ENCODE data around the gene PSMB7. TPM values are rescaled to one million over a fixed set of nuclear protein-coding genes. Genes with fewer than 3 reads are reported as not detected.

Gene PSMB7
- total and polyA plus RNA-seq, 9 donors = 146 to 222 (median 191) TPM

- no peak overlapping the region for H3K4me3 ChIP-seq (ENCODE audit: low read length)
- WGBS (ENCODE audit: insufficient coverage) = 72% methylated on average over 16 of the region's 26 CpGs
- H3K36me3 ChIP-seq (ENCODE audit: control insufficient read depth, insufficient read depth, low read length) = peaks cover 84% of the 10 kb centered on the region
- no peaks in the 10 kb centered on the region for H3K9me3 ChIP-seq (replicated peaks; ENCODE audit: control insufficient read depth, low read depth, low read length)
- H3K27ac ChIP-seq (ENCODE audit: low read length) = no peak overlapping the region
- DNase-seq = no peak
- peaks cover 42% of the 10 kb centered on the region for H3K4me1 ChIP-seq (ENCODE audit: control insufficient read depth, insufficient read depth, low read length)
- no peaks in the 10 kb centered on the region for H3K27me3 ChIP-seq (ENCODE audit: control insufficient read depth, insufficient read depth, low read length)
Measured at GRCh38 chr9:124347206-124347967, 67.9 kb downstream of the PSMB7 start.

GRCh38 chr9:124346347-124347163 lies 68.7 kb downstream of the PSMB7 start:
- no peaks in the 10 kb centered on the region for H3K9me3 ChIP-seq (replicated peaks; ENCODE audit: control insufficient read depth, low read depth, low read length)
- H3K4me1 ChIP-seq (ENCODE audit: control insufficient read depth, insufficient read depth, low read length) = peaks cover 46% of the 10 kb centered on the region
- no peak overlapping the region for H3K4me3 ChIP-seq (ENCODE audit: low read length)
- H3K27ac ChIP-seq (ENCODE audit: low read length) = no peak overlapping the region
- 86% methylated on average over 31 of the region's 34 CpGs for WGBS (ENCODE audit: insufficient coverage)
- DNase-seq = no peak
- H3K27me3 ChIP-seq (ENCODE audit: control insufficient read depth, insufficient read depth, low read length) = no peaks in the 10 kb centered on the region
- H3K36me3 ChIP-seq (ENCODE audit: control insufficient read depth, insufficient read depth, low read length) = peaks cover 83% of the 10 kb centered on the region

- H3K36me3 ChIP-seq (ENCODE audit: control insufficient read depth, insufficient read depth, low read length) = peaks cover 82% of the 10 kb centered on the region
- no peak overlapping the region for H3K4me3 ChIP-seq (ENCODE audit: low read length)
- 60% methylated on average over 9 of the region's 9 CpGs for WGBS (ENCODE audit: insufficient coverage)
- H3K9me3 ChIP-seq (replicated peaks; ENCODE audit: control insufficient read depth, low read depth, low read length) = no peaks in the 10 kb centered on the region
- H3K4me1 ChIP-seq (ENCODE audit: control insufficient read depth, insufficient read depth, low read length) = peaks cover 48% of the 10 kb centered on the region
- no peaks in the 10 kb centered on the region for H3K27me3 ChIP-seq (ENCODE audit: control insufficient read depth, insufficient read depth, low read length)
- DNase-seq = no peak
- H3K27ac ChIP-seq (ENCODE audit: low read length) = no peak overlapping the region
Measured at GRCh38 chr9:124345751-124346281, 69.4 kb downstream of the PSMB7 start.

GRCh38 chr9:124345063-124345462 lies 70.2 kb downstream of the PSMB7 start:
- peaks cover 54% of the 10 kb centered on the region for H3K4me1 ChIP-seq (ENCODE audit: control insufficient read depth, insufficient read depth, low read length)
- peaks cover 78% of the 10 kb centered on the region for H3K36me3 ChIP-seq (ENCODE audit: control insufficient read depth, insufficient read depth, low read length)
- WGBS (ENCODE audit: insufficient coverage) = 73% methylated on average over 3 of the region's 14 CpGs
- DNase-seq = no peak
- H3K27ac ChIP-seq (ENCODE audit: low read length) = no peak overlapping the region
- no peaks in the 10 kb centered on the region for H3K27me3 ChIP-seq (ENCODE audit: control insufficient read depth, insufficient read depth, low read length)
- H3K4me3 ChIP-seq (ENCODE audit: low read length) = no peak overlapping the region
- H3K9me3 ChIP-seq (replicated peaks; ENCODE audit: control insufficient read depth, low read depth, low read length) = no peaks in the 10 kb centered on the region

GRCh38 chr9:124344291-124345050 lies 70.8 kb downstream of the PSMB7 start:
- Histone ChIP-seq H3K36me3 (ENCODE audit: control insufficient read depth, insufficient read depth, low read length) (peaks cover 75% of the 10 kb centered on the region), H3K9me3 (replicated peaks; ENCODE audit: control insufficient read depth, low read depth, low read length) (no peaks in the 10 kb centered on the region), H3K4me1 (ENCODE audit: control insufficient read depth, insufficient read depth, low read length) (peaks cover 60% of the 10 kb centered on the region), H3K27me3 (ENCODE audit: control insufficient read depth, insufficient read depth, low read length) (no peaks in the 10 kb centered on the region), H3K4me3 (ENCODE audit: low read length) (no peak overlapping the region), H3K27ac (ENCODE audit: low read length) (no peak overlapping the region)
- DNase-seq = no peak
- WGBS (ENCODE audit: insufficient coverage) = 74% methylated on average over 25 of the region's 29 CpGs

- Histone ChIP-seq H3K27ac (ENCODE audit: low read length) (peak overlapping the region; percentile 84), H3K27me3 (ENCODE audit: control insufficient read depth, insufficient read depth, low read length) (no peaks in the 10 kb centered on the region), H3K4me3 (ENCODE audit: low read length) (no peak overlapping the region), H3K36me3 (ENCODE audit: control insufficient read depth, insufficient read depth, low read length) (peaks cover 75% of the 10 kb centered on the region), H3K9me3 (replicated peaks; ENCODE audit: control insufficient read depth, low read depth, low read length) (no peaks in the 10 kb centered on the region), H3K4me1 (ENCODE audit: control insufficient read depth, insufficient read depth, low read length) (peaks cover 64% of the 10 kb centered on the region)
- no peak for DNase-seq
- WGBS (ENCODE audit: insufficient coverage) = 74% methylated on average over 22 of the region's 23 CpGs
Measured at GRCh38 chr9:124343533-124344290, 71.5 kb downstream of the PSMB7 start.

DNA sequence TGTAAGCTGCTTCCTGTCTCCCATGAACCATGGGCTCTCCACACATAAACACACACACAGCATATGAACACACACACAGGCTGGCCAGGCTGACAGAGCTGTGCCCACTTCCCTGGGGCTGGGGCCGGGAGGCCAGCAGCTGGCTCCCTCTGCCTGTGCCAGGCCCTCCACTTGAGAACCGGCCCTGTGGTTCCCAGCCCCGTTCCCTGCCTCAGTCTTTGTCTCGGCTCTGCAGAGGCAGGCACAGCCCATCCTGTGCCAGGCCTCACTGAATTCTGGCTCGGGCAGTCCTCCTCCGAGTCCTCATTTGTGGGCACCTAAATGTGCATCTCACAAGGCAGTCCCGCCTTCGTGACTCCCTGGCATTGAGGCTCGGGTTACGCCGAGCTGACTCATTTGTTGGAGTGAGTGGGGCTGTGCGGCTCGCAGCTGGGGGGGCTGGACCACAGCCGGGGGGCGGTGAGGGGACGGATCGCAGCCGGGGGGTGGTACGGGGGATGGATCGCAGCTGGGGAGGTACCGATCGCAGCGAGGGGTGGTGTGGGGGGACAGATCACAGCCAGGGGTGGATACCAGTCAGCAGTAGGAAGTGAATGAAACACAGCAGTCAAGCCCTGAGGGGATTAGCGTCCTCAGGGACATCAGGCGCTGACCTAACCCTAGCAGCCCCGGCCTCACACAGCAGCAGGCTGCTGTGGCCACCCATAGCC lies 72.3 kb downstream of the PSMB7 start:
- no peak overlapping the region for H3K4me3 ChIP-seq (ENCODE audit: low read length)
- peaks cover 64% of the 10 kb centered on the region for H3K4me1 ChIP-seq (ENCODE audit: control insufficient read depth, insufficient read depth, low read length)
- H3K36me3 ChIP-seq (ENCODE audit: control insufficient read depth, insufficient read depth, low read length) = peaks cover 73% of the 10 kb centered on the region
- WGBS (ENCODE audit: insufficient coverage) = 22% methylated on average over 23 of the region's 26 CpGs
- peak; percentile 90 for DNase-seq
- H3K9me3 ChIP-seq (replicated peaks; ENCODE audit: control insufficient read depth, low read depth, low read length) = no peaks in the 10 kb centered on the region
- no peaks in the 10 kb centered on the region for H3K27me3 ChIP-seq (ENCODE audit: control insufficient read depth, insufficient read depth, low read length)
- peak overlapping the region; percentile 84 for H3K27ac ChIP-seq (ENCODE audit: low read length)

- no peak for DNase-seq
- peaks cover 73% of the 10 kb centered on the region for H3K36me3 ChIP-seq (ENCODE audit: control insufficient read depth, insufficient read depth, low read length)
- peak overlapping the region; percentile 84 for H3K27ac ChIP-seq (ENCODE audit: low read length)
- peaks cover 3% of the 10 kb centered on the region for H3K9me3 ChIP-seq (replicated peaks; ENCODE audit: control insufficient read depth, low read depth, low read length)
- peaks cover 64% of the 10 kb centered on the region for H3K4me1 ChIP-seq (ENCODE audit: control insufficient read depth, insufficient read depth, low read length)
- no peaks in the 10 kb centered on the region for H3K27me3 ChIP-seq (ENCODE audit: control insufficient read depth, insufficient read depth, low read length)
- H3K4me3 ChIP-seq (ENCODE audit: low read length) = no peak overlapping the region
- 62% methylated on average over 7 of the region's 11 CpGs for WGBS (ENCODE audit: insufficient coverage)
Measured at GRCh38 chr9:124342402-124342775, 72.9 kb downstream of the PSMB7 start.
